Endothelial cell of umbilical vein (primary cell): Measurements from ENCODE around the gene KIAA0408. TPM values are rescaled to one million over a fixed set of nuclear protein-coding genes. Genes with fewer than 3 reads are reported as not detected.
"Not testable (repeated sequence)": the region's sequence is repeated elsewhere in the genome, so short reads cannot be mapped to it uniquely, and the experiment has no call there.

Source experiments
- BruUV-seq: library from RNA; stranded (reverse); fragments of 400-500 nt; replicated peaks from 2 replicates; lab custom pipeline; 2021; lab: Mats Ljungman, UMichigan
- CTCF ChIA-PET: fragments of 300-600, 350-600 bp; sonication (Branson Sonifier 250); formaldehyde crosslinking; loops from one replicate; lab custom pipeline; 2021; ENCODE audit warnings: antibody characterized with exemption, inconsistent platforms; lab: Charles Lee
- POLR2A ChIA-PET: fragments of 300-600, 350-600 bp; sonication (Branson Sonifier 250); formaldehyde crosslinking; loops from one replicate; lab custom pipeline; 2021; ENCODE audit warnings: antibody characterized with exemption, inconsistent platforms; lab: Charles Lee
- DNase-seq: peaks from one replicate; pipeline ENCODE4 v3.0.0-alpha.2; 2011; ENCODE audit warnings: low read depth, low spot score
- FAIRE-seq: peaks from 2 replicates; lab custom pipeline; 2011; peaks lifted over from hg19 to GRCh38; lab: Jason Lieb, UNC
- H2AFZ ChIP-seq: 2 replicates; pipeline ENCODE4 v1.6.0; 2012; ENCODE audit warnings: low read depth, low read length, control low read depth, inconsistent platforms
- H3K27ac ChIP-seq: 2 replicates; pipeline ENCODE4 v1.5.1; 2011; ENCODE audit warnings: low read depth, mild to moderate bottlenecking, control low read depth, low read length, moderate library complexity; ENCODE audit not compliant: insufficient read depth
- H3K27me3 ChIP-seq, 2 experiments: 2 replicates each; pipeline versions ENCODE4 v1.6.0 to v1.6.1; 2011; ENCODE audit warnings: low read length in 2 of 2, mixed read lengths in 1 of 2; ENCODE audit not compliant: control insufficient read depth in 2 of 2, insufficient read depth in 2 of 2
- H3K36me3 ChIP-seq, 2 experiments: 2 replicates in 1 of 2; 3 replicates in 1 of 2; pipeline ENCODE4 v1.5.1; 2011; ENCODE audit warnings: low read length in 2 of 2, mild to moderate bottlenecking in 1 of 2, moderate library complexity in 1 of 2; ENCODE audit not compliant: control insufficient read depth in 2 of 2, insufficient read depth in 2 of 2; ENCODE audit errors: extremely low read depth in 1 of 2
- H3K4me1 ChIP-seq: 3 replicates; pipeline ENCODE4 v1.5.1; 2011; ENCODE audit warnings: mild to moderate bottlenecking, low read length; ENCODE audit not compliant: control insufficient read depth, insufficient read depth; ENCODE audit errors: extremely low read depth
- H3K4me2 ChIP-seq: 2 replicates; pipeline ENCODE4 v1.6.1; 2011; ENCODE audit warnings: low read length, control low read depth, mixed read lengths; ENCODE audit not compliant: insufficient read depth
- H3K4me3 ChIP-seq, 3 experiments: fragments of 200-600 bp in 1 of 3; sonication (generic), shearing (Covaris generic) in 1 of 3; replicated peaks in 1 of 3; 2 replicates each; pipeline ENCODE4 v1.5.1; 2011 to 2016; ENCODE audit warnings: control low read depth in 3 of 3, low read length in 3 of 3, mild to moderate bottlenecking in 2 of 3, inconsistent platforms in 1 of 3, low read depth in 1 of 3, moderate library complexity in 1 of 3; ENCODE audit not compliant: insufficient read depth in 1 of 3
- H3K79me2 ChIP-seq: 2 replicates; pipeline ENCODE4 v1.6.0; 2012; ENCODE audit warnings: low read length, inconsistent platforms; ENCODE audit not compliant: control insufficient read depth, insufficient read depth
- H3K9ac ChIP-seq: replicated peaks from 2 replicates; pipeline ENCODE3; 2011; ENCODE audit warnings: low read length, control low read depth; ENCODE audit not compliant: insufficient read depth; ENCODE audit errors: extremely low read depth
- H3K9me1 ChIP-seq: replicated peaks from 3 replicates; pipeline ENCODE4 v1.6.0; 2011; ENCODE audit warnings: mild to moderate bottlenecking, low read length; ENCODE audit not compliant: control insufficient read depth, insufficient read depth; ENCODE audit errors: extremely low read depth
- H3K9me3 ChIP-seq: replicated peaks from 2 replicates; pipeline ENCODE4 v1.5.1; 2012; ENCODE audit warnings: low read length, inconsistent platforms; ENCODE audit not compliant: control insufficient read depth, insufficient read depth
- H4K20me1 ChIP-seq: replicated peaks from 2 replicates; pipeline ENCODE3; 2011; ENCODE audit warnings: mild to moderate bottlenecking, low read length; ENCODE audit not compliant: control insufficient read depth, insufficient read depth; ENCODE audit errors: extremely low read depth
- CTCF ChIP-seq, 2 donors: IDR thresholded peaks; 1 replicate in 1 of 2; 2 replicates in 1 of 2; pipeline ENCODE4 v1.5.1; 2011; ENCODE audit warnings: low read length in 2 of 2, mild to moderate bottlenecking in 2 of 2, moderate library complexity in 2 of 2, control low read depth in 1 of 2, inconsistent platforms in 1 of 2, low read depth in 1 of 2; ENCODE audit not compliant: insufficient read depth in 1 of 2; ENCODE audit errors: extremely low read depth in 1 of 2
- EZH2 ChIP-seq: IDR thresholded peaks from 2 replicates; pipeline ENCODE4 v1.6.1; 2012; ENCODE audit warnings: borderline replicate concordance, low read depth, mild to moderate bottlenecking, moderate library complexity, low read length, inconsistent platforms; ENCODE audit not compliant: severe bottlenecking
- FOS ChIP-seq: IDR thresholded peaks from 2 replicates; pipeline ENCODE4 v1.6.1; 2011; ENCODE audit warnings: mild to moderate bottlenecking, low read length, moderate library complexity, borderline replicate concordance; ENCODE audit not compliant: insufficient read depth
- GATA2 ChIP-seq: IDR thresholded peaks from 2 replicates; pipeline ENCODE4 v1.7.0; 2011; ENCODE audit warnings: low read depth, mild to moderate bottlenecking, moderate library complexity, mixed read lengths, low read length; ENCODE audit not compliant: insufficient read length, insufficient read depth
- JUN ChIP-seq: IDR thresholded peaks from 2 replicates; pipeline ENCODE4 v1.6.1; 2011; ENCODE audit warnings: borderline replicate concordance, low read depth; ENCODE audit not compliant: insufficient read length, insufficient read depth
- MAX ChIP-seq: IDR thresholded peaks from 2 replicates; pipeline ENCODE4 v1.6.1; 2011; ENCODE audit not compliant: insufficient read depth, insufficient read length
- MYC ChIP-seq: IDR thresholded peaks from one replicate; pipeline ENCODE4 v1.6.1; 2011; ENCODE audit warnings: mild to moderate bottlenecking, low read depth, low read length
- POLR2A ChIP-seq: IDR thresholded peaks from 2 replicates; pipeline ENCODE4 v1.6.1; 2012; ENCODE audit warnings: low read depth, mild to moderate bottlenecking, control low read depth, low read length
- POLR2AphosphoS5 ChIP-seq: IDR thresholded peaks from 2 replicates; pipeline ENCODE4 v1.6.1; 2012; ENCODE audit warnings: low read depth, mild to moderate bottlenecking, control low read depth, low read length, moderate library complexity; ENCODE audit not compliant: insufficient read depth
- dilution Hi-C: fragments of 300-500 bp; cut with MboI; formaldehyde crosslinking; loops from one replicate; pipeline ENCODE4 v1.15.0; 2019; ENCODE audit warnings: low sequenced_read_pairs; ENCODE audit not compliant: extremely low pct_ligation_motif_present
- intact Hi-C: fragments of 100-400 bp; cut with micrococcal nuclease; formaldehyde crosslinking; loops from one replicate; pipeline ENCODE4 v1.10.0; 2022
- polyA plus RNA-seq, 4 experiments: library from polyadenylated mRNA; depleted of rRNA in 3 of 4; stranded (reverse) in 3 of 4; unstranded in 1 of 4; fragments of >200 nt; gene quantifications; 2 replicates each; pipeline versions ENCODE4 v1.2.1 to v1.2.3, GENCODE V29; 2011 to 2012; ENCODE audit warnings: missing spikeins in 1 of 4
- total RNA-seq: library from RNA; stranded (reverse); gene quantifications from 2 replicates; pipeline ENCODE4 v1.2.3, GENCODE V29; 2021

The KIAA0408 gene
- total and polyA plus RNA-seq, 2 donors (not counting 3 experiments of a cell fraction or from before 2014, with no cell fraction given): not detected

GRCh38 chr6:127415096-127415495 lies 44.1 kb downstream of the KIAA0408 start:
- dilution Hi-C loops: no loop called here
- Histone ChIP-seq H3K36me3 (no peaks in the 10 kb centered on the region), H3K9ac (no peak overlapping the region), H4K20me1 (no peaks in the 10 kb centered on the region), H3K9me1 (peaks cover 2% of the 10 kb centered on the region), H3K4me3 (no peak overlapping the region), H3K27ac (no peak overlapping the region), H3K27me3 (no peaks in the 10 kb centered on the region), H3K4me1 (peaks cover 4% of the 10 kb centered on the region), H3K79me2 (no peaks in the 10 kb centered on the region), H2AFZ (no peak overlapping the region), H3K4me2 (no peak overlapping the region), H3K9me3 (no peaks in the 10 kb centered on the region)
- DNase-seq (no peak), FAIRE-seq (no peak)
- ChIA-PET CTCF (no interaction called here), POLR2A (no interaction called here)
- intact Hi-C loops: no loop called here
- TF ChIP-seq FOS: no peak
- no peak for TF ChIP-seq GATA2
- TF ChIP-seq POLR2A: no peak
- no peak for TF ChIP-seq MYC
- TF ChIP-seq EZH2: no peak
- no peak for TF ChIP-seq JUN
- TF ChIP-seq POLR2AphosphoS5: no peak
- no peak for TF ChIP-seq MAX
- TF ChIP-seq CTCF (IDR thresholded peaks at IDR 0.05; ENCODE audit: extremely low read depth in 1 of 2, insufficient read depth in 1 of 2, low read depth in 1 of 2, low read length in 2 of 2): no peak
- no TSS peak for BruUV-seq

DNA sequence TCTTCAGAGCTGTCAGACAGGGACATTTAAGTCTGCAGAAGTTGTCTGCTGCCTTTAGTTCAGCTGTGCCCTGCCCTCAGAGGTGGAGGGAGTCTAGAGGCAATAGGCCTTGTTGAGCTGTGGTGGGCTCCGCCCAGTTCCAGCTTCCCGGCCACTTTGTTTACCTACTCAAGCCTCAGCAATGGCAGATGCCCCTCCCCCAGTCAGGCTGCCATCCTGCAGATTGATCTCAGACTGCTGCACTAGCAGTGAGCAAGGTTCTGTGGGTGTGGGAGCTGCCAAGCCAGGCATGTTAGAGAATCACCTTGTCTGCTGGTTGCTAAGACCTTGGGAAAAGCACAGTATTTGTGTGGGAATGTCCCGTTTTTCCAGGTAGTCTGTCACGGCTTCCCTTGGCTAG lies 46.1 kb downstream of the KIAA0408 start:
- H3K4me3 ChIP-seq, H3K4me2 ChIP-seq, H3K9me1 ChIP-seq, H4K20me1 ChIP-seq, H3K27ac ChIP-seq, DNase-seq, H3K27me3 ChIP-seq, H3K9ac ChIP-seq, POLR2A ChIA-PET, CTCF ChIA-PET, H2AFZ ChIP-seq, BruUV-seq, H3K4me1 ChIP-seq, H3K9me3 ChIP-seq, H3K79me2 ChIP-seq, intact Hi-C loops, FAIRE-seq, H3K36me3 ChIP-seq, dilution Hi-C loops: not testable (repeated sequence)

DNA sequence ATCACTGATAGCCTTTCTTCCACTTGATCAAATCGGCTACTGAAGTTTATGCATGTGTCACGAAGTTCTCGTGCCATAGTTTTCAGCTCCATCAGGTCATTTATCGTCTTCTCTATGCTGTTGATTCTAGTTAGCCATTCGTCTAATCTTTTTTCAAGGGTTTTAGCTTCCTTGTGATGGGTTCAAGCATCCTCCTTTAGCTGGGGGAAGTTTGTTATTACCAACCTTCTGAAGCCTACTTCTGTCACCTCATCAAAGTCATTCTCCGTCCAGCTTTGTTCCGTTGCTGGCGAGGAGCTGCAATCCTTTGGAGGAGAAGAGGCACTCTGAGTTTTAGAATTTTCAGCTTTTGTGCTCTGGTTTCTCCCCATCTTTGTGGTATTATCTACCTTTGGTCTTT lies 47.2 kb downstream of the KIAA0408 start:
- H3K4me3 ChIP-seq, DNase-seq, H3K27me3 ChIP-seq, dilution Hi-C loops, H3K4me1 ChIP-seq, POLR2A ChIA-PET, H3K36me3 ChIP-seq, H3K27ac ChIP-seq, FAIRE-seq, H3K9me1 ChIP-seq, H2AFZ ChIP-seq, H3K79me2 ChIP-seq, intact Hi-C loops, H3K4me2 ChIP-seq, BruUV-seq, H4K20me1 ChIP-seq, H3K9ac ChIP-seq, H3K9me3 ChIP-seq: not testable (repeated sequence)
- CTCF ChIA-PET: interaction anchor here (0.9 kb wide), 1 partner anchor 14 kb away, joined by 3 read pairs; no protein-coding TSS in a partner anchor
